ENCODE measurements around the gene SAT2.
A peak's percentile ranks its signal among the peaks of the same experiment; 100 is the strongest.

Gene SAT2

DNA sequence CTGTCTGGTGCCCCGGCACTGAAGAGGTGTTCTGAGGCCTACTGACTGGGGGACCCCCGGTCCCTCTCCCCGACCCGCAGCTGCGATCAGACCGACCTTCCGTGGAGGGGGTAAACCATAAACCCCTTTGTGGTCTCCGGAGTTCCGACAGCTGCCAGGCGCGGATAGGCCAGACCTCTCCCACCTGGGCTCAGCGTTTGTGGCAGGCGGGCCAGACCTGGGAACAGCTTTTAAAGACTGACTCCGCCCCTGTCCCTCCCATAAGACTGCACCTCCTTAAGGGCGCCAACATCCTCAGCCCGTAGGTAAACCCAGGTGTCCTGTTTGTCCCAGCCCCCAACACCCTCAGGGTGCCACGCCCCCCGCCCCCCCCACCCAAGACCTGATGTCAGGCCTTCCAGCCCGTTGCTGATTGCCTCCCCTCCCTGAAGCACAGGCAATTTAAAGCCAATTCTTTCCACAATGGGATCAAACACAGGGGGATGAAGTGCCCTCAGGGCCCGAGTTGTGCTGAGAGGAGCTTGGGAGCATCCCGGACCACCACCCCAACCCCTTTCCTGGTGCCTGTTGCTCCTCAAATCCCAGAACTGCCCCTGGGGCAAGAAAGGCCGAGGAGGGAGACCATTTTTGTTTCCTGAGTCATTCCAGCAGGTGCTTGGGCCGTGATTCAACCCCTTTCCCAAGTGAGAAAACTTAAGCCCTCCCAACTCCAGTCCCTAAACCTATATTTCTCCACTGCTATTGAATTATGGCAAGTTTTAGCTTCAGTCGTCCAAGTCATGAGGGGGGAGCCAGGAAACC, 37.5 kb downstream of the SAT2 start, which contains the start of gene SOX15:
Gene SOX15 (minus strand): TSS at position 204 of the 801 bp plus-strand sequence. CDS start 418 bp downstream, outside the sequence.
- DNase-seq = no peak

DNA sequence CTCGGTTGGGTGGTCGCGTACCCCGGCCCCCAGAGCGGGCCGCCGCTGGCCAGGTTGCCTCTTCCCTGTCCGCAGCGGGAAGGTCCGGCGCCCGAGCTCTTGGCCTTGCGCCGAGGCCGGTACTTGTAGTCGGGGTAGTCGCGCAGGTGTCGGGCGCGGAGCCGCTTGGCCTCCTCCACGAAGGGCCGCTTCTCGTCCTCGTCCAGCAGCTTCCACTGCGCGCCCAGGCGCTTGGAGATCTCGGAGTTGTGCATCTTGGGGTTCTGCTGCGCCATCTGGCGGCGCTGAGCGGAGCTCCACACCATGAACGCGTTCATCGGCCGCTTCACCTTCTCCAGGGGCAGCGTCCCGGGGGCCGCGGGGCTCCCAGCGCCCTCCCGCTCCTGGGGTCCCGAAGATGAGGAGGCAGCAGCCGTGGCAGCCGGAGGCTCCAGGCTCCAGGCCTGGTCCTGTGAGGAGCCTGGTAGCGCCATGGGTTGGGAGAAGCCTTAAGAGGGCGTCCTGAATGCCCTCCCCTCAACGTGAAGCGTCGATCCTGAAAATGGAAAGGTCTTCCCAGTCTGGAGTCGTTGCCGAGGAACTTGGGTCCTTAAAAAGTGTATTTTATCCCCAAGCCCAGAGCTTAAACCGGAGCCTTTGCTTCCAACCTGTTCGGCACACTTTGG, 38.3 kb downstream of the SAT2 start:
- DNase-seq = peak; percentile 65

DNA sequence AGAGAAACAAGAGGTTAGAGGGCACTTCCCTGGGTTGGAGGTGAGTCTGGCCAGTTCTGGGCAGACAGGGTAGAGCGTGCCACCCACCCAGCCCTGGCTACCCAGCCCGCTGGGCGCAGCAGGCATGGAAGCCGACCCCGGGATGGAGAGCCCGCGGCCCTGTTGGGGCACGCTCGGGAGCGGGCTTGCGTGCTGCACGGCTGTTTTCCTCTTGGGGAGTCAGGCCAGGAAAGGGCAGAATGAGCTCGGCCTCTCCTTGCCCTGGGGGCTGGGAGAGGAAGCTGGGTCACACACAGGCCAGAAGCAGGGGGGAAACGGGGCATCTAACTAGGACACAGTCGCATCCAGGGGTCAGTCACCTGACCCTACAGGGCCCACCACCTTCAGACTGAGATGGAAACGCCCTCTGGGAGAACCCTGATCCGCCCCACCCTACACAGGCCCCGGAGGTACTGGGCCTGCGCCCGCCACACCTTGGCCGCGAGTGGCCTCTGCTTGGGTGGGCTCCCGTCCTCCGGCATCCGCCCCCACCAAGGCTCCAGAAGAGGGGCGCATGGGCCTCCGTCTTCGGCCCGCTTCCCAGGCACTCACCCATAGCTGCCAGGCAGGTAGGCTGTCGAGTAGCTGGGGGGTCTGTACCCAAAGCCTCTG, 38.9 kb downstream of the SAT2 start:
- DNase-seq = no peak

DNA sequence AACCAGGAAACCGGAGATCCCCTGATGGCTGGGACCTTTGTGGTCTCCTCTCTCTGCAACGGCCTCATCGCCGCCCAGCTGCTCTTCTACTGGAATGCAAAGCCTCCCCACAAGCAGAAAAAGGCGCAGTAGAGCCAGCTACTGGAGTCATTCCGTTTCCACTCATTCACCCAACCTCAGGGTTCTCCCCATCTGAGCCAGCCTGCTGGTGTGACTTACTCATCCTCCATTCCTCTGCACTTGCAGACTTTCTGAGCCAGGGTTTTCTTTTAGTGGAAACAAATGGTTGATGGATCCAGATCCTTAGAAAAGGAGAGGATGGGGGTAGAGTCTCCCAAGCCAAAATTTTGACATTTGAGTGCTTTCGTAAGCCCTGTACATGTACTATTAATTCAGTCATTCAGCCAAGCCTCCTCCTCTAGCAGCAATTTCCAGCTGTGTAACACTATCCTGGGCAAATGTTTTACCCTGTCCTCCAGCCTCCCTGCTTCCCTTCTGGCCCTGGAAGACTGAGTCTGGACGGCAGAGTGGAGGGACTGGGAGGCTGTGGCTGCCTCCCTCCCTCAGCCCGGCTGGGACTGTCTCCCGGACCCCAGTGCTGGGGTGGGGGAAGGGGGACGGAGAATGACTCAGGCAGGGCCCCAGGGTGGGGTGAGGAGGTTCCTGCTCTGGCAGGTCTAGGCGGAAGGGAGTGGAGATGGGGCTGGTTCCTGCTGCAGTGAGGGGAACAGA, 40.0 kb downstream of the SAT2 start:
- no peak for DNase-seq

DNA sequence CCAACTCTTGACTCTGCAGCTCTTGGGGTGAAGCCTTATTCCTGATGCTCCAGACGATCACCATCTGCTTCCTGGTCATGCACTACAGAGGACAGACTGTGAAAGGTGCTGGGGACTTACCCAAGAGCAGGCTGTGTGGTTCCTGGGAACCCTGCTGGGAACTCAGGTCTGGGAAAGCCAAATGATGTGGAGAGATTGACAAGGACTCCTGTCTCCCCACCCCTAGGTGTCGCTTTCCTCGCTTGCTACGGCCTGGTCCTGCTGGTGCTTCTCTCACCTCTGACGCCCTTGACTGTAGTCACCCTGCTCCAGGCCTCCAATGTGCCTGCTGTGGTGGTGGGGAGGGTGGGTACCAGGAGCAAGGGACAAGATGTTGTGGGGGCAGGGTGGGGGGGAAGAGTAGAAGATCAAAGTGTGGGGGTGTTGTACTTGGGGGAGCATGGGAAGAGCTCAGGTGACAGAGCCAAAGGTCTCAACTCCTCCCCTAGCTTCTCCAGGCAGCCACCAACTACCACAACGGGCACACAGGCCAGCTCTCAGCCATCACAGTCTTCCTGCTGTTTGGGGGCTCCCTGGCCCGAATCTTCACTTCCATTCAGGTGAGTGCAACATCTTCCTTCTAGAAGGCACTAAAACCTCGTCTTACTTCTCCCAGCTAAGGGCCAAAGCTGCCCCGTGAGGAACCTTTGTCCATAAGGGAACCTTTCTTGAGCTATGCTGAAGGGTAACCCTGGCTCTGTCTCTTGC, 40.8 kb downstream of the SAT2 start:
- DNase-seq = no peak

DNA sequence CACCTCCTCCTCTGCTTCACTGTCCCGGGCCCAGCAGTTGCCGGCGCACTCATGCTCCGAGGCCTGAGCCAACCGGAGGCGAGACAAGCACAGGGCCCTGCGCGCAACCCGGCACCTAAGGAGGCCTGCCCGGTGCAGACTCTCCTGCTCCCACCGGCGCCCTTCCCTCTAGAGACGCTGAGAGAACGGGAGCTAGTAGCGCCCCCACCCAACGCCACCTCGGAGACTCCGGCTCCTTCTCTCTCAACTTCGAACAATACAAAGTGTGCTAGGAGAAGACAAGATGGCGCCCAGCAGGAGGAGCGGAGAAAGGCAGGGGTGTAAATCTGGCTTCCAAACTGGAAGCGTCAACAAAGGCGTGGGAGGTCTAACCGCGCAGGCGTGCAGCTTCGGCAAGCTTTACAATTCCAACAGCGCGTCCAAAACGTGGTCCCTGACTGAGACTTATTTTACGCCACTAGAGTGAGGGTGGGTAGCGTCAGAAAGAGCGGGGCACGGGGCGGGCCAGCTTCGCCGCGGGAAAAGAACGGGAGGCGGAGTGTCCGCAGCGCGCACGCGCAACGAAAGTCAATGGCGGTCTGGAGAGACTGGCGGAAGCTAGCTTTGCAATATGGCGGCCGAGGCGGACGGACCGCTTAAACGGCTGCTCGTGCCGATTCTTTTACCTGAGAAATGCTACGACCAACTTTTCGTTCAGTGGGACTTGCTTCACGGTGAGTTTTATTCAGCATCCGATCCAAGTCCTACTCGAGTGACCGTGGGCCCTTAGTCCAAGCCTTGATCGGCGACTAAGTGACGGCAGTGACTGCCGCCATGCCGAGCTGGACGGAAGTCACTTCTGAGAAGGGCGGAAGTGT, 44.1 kb downstream of the SAT2 start, which contains the start of gene MPDU1:
Gene MPDU1 (plus strand): TSS at position 600 of the 857 bp plus-strand sequence. CDS start 11 bp downstream, at position 611.
- DNase-seq = peak; percentile 92

DNA sequence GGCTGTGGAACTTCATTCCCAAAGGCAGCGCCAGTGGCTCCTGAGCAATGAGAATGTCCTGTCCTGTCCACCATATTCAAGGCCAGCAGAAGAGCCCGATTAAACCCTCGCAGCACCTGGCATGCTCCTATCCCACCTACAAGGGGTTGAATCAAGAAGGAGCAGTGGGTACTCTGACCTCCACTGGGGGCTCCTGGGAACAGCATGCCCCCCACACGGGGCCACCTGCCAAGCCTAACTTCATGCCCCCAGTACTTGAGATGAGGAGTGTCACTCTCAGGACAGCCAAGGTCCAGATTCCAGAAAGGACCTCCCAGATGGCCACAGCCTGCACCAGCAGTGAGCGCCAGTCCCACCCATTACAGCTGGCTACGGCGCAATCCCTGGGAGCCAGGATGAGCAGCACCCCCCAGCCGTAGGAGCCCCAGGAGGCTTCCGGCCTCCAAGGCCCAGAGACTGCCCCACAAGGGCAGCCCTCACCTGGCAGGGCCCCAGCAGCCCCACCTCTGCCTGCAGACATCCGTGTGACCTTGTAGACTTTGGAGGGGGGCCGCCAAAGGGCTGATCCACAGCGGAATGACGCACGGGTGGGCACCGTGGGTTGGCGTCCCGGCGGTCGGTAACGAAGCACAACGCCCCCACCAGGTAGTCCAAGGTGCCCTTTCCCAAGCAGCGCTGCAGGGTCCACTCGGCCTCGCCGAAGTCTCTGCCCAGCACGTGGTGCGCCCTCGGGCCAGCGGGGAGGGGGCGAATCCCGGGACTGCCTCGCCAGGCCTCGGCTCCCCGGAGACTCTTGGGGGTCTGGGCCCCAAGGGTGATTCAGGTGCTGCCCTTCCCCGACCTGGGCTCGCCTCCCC, 45.0 kb downstream of the SAT2 start:
- no peak for DNase-seq

DNA sequence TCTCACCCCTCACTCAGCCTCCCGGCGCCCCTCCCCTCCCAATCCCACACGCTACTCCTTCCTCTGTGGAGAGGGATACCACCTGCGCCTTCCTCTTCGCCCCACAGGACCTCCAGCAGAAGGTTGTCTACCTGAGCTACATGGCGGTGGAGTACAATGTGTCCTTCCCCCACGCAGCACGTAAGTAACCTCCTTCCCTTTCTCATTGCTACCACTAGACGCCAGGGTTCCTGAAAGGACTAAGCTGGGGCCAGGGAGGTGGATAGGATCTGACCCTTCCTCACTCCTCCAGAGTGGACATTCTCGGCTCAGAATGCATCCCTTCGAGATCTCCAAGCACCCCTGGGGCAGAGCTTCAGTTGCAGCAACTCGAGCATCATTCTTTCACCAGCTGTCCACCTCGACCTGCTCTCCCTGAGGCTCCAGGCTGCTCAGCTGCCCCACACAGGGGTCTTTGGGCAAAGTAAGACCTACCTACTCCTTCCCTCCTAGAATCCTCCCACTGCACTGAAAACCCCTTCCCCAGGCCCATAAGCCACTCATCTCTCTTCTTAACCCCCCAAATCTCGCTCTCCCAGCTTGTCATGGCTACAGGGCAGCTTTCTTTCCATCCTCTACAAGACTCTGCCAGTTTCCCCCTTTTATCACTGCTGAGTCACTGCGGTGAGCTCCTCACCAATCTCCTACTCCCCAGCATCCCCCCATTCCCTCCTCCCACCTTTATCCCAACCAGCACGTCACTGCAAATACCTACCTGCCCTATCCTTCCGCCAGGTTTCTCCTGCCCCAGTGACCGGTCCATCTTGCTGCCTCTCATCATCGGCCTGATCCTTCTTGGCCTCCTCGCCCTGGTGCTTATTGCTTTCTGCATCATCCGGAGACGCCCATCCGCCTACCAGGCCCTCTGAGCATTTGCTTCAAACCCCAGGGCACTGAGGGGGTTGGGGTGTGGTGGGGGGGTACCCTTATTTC, 46.7 kb downstream of the SAT2 start:
- no peak for DNase-seq

DNA sequence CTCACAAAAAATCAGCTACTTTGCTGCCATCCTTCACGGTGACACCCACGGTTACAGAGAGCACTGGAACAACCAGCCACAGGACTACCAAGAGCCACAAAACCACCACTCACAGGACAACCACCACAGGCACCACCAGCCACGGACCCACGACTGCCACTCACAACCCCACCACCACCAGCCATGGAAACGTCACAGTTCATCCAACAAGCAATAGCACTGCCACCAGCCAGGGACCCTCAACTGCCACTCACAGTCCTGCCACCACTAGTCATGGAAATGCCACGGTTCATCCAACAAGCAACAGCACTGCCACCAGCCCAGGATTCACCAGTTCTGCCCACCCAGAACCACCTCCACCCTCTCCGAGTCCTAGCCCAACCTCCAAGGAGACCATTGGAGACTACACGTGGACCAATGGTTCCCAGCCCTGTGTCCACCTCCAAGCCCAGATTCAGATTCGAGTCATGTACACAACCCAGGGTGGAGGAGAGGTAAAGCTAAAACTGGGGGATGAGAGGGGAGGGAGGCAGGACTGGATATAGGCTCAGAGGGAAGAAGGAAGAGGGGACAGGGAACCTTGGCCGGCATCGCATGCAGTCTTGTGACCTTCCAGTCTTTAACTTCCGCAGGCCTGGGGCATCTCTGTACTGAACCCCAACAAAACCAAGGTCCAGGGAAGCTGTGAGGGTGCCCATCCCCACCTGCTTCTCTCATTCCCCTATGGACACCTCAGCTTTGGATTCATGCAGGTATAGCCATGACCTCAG, 47.6 kb downstream of the SAT2 start:
- no peak for DNase-seq

DNA sequence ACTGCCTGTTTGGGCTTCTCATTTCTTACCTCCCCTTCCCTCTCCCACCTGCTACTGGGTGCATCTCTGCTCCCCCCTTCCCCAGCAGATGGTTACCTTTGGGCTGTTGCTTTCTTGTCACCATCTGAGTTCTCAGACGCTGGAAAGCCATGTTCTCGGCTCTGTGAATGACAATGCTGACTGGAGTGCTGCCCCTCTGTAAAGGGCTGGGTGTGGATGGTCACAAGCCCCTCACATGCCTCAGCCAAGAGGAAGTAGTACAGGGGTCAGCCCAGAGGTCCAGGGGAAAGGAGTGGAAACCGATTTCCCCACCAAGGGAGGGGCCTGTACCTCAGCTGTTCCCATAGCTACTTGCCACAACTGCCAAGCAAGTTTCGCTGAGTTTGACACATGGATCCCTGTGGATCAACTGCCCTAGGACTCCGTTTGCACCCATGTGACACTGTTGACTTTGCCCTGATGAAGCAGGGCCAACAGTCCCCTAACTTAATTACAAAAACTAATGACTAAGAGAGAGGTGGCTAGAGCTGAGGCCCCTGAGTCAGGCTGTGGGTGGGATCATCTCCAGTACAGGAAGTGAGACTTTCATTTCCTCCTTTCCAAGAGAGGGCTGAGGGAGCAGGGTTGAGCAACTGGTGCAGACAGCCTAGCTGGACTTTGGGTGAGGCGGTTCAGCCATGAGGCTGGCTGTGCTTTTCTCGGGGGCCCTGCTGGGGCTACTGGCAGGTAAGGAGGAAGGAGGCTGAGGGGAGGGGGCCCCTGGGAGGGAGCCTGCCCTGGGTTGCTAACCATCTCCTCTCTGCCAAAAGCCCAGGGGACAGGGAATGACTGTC, 48.4 kb downstream of the SAT2 start, which contains the start of gene CD68:
Gene CD68 (plus strand): TSS at position 638 of the 833 bp plus-strand sequence. CDS start 40 bp downstream, at position 678.
- DNase-seq = peak; percentile 26

DNA sequence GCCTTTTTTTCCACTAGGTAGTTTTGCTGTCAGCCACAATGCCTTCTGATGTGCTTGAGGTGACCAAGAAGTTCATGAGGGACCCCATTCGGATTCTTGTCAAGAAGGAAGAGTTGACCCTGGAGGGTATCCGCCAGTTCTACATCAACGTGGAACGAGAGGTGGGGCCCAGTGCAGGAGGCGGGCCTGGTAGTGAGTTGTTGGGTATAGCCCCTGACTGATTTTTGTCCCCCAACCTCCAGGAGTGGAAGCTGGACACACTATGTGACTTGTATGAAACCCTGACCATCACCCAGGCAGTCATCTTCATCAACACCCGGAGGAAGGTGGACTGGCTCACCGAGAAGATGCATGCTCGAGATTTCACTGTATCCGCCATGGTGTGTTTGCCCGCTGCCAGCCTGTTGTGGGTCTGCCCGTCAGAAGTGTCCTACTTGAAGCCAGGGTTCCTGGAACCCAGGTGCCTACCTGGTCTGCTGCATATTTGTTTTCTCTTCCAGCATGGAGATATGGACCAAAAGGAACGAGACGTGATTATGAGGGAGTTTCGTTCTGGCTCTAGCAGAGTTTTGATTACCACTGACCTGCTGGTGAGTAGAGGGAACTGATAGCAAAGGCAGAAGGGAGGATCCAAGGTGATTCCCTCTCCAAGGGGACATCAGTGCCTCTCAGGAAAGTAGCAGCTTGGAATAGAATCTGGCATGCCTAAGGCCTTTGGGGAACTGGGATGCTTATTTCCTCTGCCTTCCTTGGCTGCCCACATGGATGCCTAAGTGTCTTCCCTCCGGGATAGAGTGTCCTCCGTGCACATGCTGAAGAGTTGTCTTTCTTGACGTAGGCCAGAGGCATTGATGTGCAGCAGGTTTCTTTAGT, 50.1 kb downstream of the SAT2 start:
- no peak for DNase-seq

DNA sequence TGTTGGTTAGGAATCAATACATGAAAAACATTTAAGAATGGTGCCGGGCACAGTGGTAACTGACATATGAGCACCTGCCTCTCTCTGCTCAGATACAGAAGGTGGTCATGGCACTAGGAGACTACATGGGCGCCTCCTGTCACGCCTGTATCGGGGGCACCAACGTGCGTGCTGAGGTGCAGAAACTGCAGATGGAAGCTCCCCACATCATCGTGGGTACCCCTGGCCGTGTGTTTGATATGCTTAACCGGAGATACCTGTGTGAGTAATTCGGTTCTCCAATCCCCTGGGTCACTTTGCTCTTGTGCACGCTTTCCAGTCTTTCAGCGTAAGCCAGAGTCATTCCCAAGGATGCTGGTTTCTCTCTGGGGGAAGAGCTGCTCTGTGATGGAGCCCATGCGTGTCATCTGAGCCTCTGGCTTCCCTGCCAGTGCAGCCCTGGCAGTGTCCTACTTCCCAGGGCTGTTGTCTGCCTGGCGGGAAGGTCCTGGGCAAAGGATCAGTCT, 51.1 kb downstream of the SAT2 start:
- DNase-seq = no peak

Measured in activated CD4-positive, alpha-beta T cell treated with anti-CD3 and anti-CD28 coated beads, Interleukin-2, amount 50 U/mL, for 1 hour (primary cell).